Measurements from ENCODE around the gene TMEM233. TPM values are rescaled to one million over a fixed set of nuclear protein-coding genes. Genes with fewer than 3 reads are reported as not detected.

The TMEM233 gene
- total RNA-seq, 2 donors from 2014 or later: not detected

- no peak for TF ChIP-seq CTCF (conservative IDR thresholded peaks at IDR 0.05)
- WGBS, 2 experiments (ENCODE audit: insufficient coverage in 1 of 2, insufficient read length in 1 of 2): 90 to 94% methylated on average over 3 to 4 of the region's 4 CpGs
- H3K27me3 Mint-ChIP-seq (ENCODE audit: insufficient read depth): peaks cover 8% of the 10 kb centered on the region
Measured at GRCh38 chr12:119665164-119665929, 71.8 kb downstream of the TMEM233 start.

GRCh38 chr12:119666226-119666795 lies 72.7 kb downstream of the TMEM233 start:
- Histone ChIP-seq H3K36me3 (ENCODE audit: control insufficient read depth, insufficient read depth, low read length) (peaks cover 15% of the 10 kb centered on the region), H3K27me3 (ENCODE audit: control insufficient read depth, insufficient read depth, low read length, poor library complexity, severe bottlenecking) (peaks cover under 1% of the 10 kb centered on the region), H3K4me3 (ENCODE audit: low read length) (no peak overlapping the region), H3K9me3 (ENCODE audit: control insufficient read depth, low read length) (no peaks in the 10 kb centered on the region), H3K9ac (ENCODE audit: extremely low read depth, low read length, poor library complexity, severe bottlenecking) (no peak overlapping the region), H3K27ac (ENCODE audit: low read depth, low read length) (no peak overlapping the region), H3K4me1 (ENCODE audit: control insufficient read depth, insufficient read depth, low read length) (peaks cover 14% of the 10 kb centered on the region)
- TF ChIP-seq CTCF (conservative IDR thresholded peaks at IDR 0.05): no peak
- peaks cover 26% of the 10 kb centered on the region for H3K4me1 Mint-ChIP-seq
- no peak overlapping the region for H3K4me3 Mint-ChIP-seq
- H3K9me3 Mint-ChIP-seq: no peaks in the 10 kb centered on the region
- WGBS, 2 experiments (ENCODE audit: insufficient coverage in 1 of 2, insufficient read length in 1 of 2): 93 to 100% methylated on average over 2 of the region's 2 CpGs
- peaks cover 8% of the 10 kb centered on the region for H3K27me3 Mint-ChIP-seq (ENCODE audit: insufficient read depth)
- no peak for DNase-seq
- H3K27ac Mint-ChIP-seq: no peak overlapping the region
- H3K36me3 Mint-ChIP-seq (ENCODE audit: low read depth): peaks cover 17% of the 10 kb centered on the region

More at GRCh38 chr12:119665164-119665929, 71.8 kb downstream of the TMEM233 start:
- Histone ChIP-seq H3K27ac (ENCODE audit: low read depth, low read length) (no peak overlapping the region), H3K9ac (ENCODE audit: extremely low read depth, low read length, poor library complexity, severe bottlenecking) (no peak overlapping the region), H3K4me1 (ENCODE audit: control insufficient read depth, insufficient read depth, low read length) (peaks cover 14% of the 10 kb centered on the region), H3K4me3 (ENCODE audit: low read length) (no peak overlapping the region), H3K27me3 (ENCODE audit: control insufficient read depth, insufficient read depth, low read length, poor library complexity, severe bottlenecking) (peaks cover 10% of the 10 kb centered on the region), H3K36me3 (ENCODE audit: control insufficient read depth, insufficient read depth, low read length) (peaks cover 5% of the 10 kb centered on the region), H3K9me3 (ENCODE audit: control insufficient read depth, low read length) (no peaks in the 10 kb centered on the region)
- H3K4me3 Mint-ChIP-seq: no peak overlapping the region
- H3K9me3 Mint-ChIP-seq: no peaks in the 10 kb centered on the region
- H3K27ac Mint-ChIP-seq: no peak overlapping the region
- DNase-seq: no peak
- peaks cover 16% of the 10 kb centered on the region for H3K4me1 Mint-ChIP-seq
- peaks cover 12% of the 10 kb centered on the region for H3K36me3 Mint-ChIP-seq (ENCODE audit: low read depth)

- H3K9ac ChIP-seq (ENCODE audit: extremely low read depth, low read length, poor library complexity, severe bottlenecking): no peak overlapping the region
- peak overlapping the region; percentile 55 for H3K27ac Mint-ChIP-seq
- H3K27me3 ChIP-seq (ENCODE audit: control insufficient read depth, insufficient read depth, low read length, poor library complexity, severe bottlenecking): no peaks in the 10 kb centered on the region
- H3K27me3 Mint-ChIP-seq (ENCODE audit: insufficient read depth): peaks cover 8% of the 10 kb centered on the region
- no peak for TF ChIP-seq CTCF (conservative IDR thresholded peaks at IDR 0.05)
- peaks cover 14% of the 10 kb centered on the region for H3K4me1 ChIP-seq (ENCODE audit: control insufficient read depth, insufficient read depth, low read length)
- no peak overlapping the region for H3K27ac ChIP-seq (ENCODE audit: low read depth, low read length)
- H3K4me3 ChIP-seq (ENCODE audit: low read length): peak overlapping the region; percentile 77
- WGBS, 2 experiments (ENCODE audit: insufficient coverage in 1 of 2, insufficient read length in 1 of 2): 47 to 51% methylated on average over 6 to 9 of the region's 9 CpGs
- H3K36me3 ChIP-seq (ENCODE audit: control insufficient read depth, insufficient read depth, low read length): peaks cover 22% of the 10 kb centered on the region
- H3K9me3 ChIP-seq (ENCODE audit: control insufficient read depth, low read length): no peaks in the 10 kb centered on the region
- no peak for DNase-seq
- H3K36me3 Mint-ChIP-seq (ENCODE audit: low read depth): peaks cover 24% of the 10 kb centered on the region
- H3K4me3 Mint-ChIP-seq: peak overlapping the region; percentile 91
- no peaks in the 10 kb centered on the region for H3K9me3 Mint-ChIP-seq
- peaks cover 28% of the 10 kb centered on the region for H3K4me1 Mint-ChIP-seq
Measured at GRCh38 chr12:119666900-119667576, 73.5 kb downstream of the TMEM233 start.

All from endodermal cell (in vitro differentiated cells).